WTC11 (cell line): ENCODE data around the gene LRRC30.

ENCODE experiments used
- CBFB ChIP-seq: sonication (generic); formaldehyde crosslinking; IDR thresholded peaks from 2 replicates; pipeline ENCODE4 v1.8.1; 2022; ENCODE audit warnings: mild to moderate bottlenecking, low read depth, missing genetic modification reagents
- CTCF ChIP-seq: fragments of 200-600 bp; IDR thresholded peaks from 2 replicates; pipeline ENCODE4 v1.8.0; 2022; ENCODE audit warnings: antibody characterized with exemption
- ETV6 ChIP-seq: sonication (generic); formaldehyde crosslinking; IDR thresholded peaks from 2 replicates; pipeline ENCODE4 v1.8.1; 2022; ENCODE audit warnings: mild to moderate bottlenecking, missing genetic modification reagents
- RORB ChIP-seq: fragments of 250-450 bp; sonication (Bioruptor Pico); IDR thresholded peaks from 2 replicates; pipeline ENCODE4 v1.9.0; 2021; ENCODE audit warnings: mild to moderate bottlenecking
- ZNF416 ChIP-seq: fragments of 250-450 bp; sonication (Bioruptor Pico); IDR thresholded peaks from 2 replicates; pipeline ENCODE4 v1.9.0; 2021; ENCODE audit warnings: mild to moderate bottlenecking, inconsistent platforms
- TF ChIP-seq, protein P1 (sequence below): sonication (generic); formaldehyde crosslinking; conservative IDR thresholded peaks from 2 replicates; pipeline ENCODE4 v1.8.1; 2022; ENCODE audit warnings: mild to moderate bottlenecking, missing genetic modification reagents

DNA sequence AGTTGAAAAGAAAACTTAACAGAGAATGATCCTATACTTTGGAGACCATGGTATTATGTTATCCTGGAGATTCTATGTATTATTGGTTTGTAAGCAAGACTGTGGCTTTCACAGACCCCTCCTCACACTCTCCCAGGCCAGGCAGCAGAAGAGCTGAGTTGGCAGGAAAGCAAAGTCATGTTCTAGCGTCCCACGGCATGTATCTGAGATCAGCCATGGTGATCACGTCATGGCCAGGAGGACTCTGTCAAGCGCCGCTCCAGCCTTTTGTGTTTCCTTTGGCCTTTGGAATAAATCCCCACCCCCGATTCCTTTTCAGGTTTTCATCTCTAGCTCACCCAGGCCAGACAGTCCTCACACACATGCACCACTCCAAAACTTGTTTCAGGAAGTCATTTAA, 39.1 kb downstream of the LRRC30 start:
- TF ChIP-seq ZNF416 (no peak), ETV6 (CRISPR knock-in tag) (no peak), CBFB (no peak), CTCF (no peak), RORB (CRISPR knock-in tag) (no peak)
- TF ChIP-seq, protein P1, sequence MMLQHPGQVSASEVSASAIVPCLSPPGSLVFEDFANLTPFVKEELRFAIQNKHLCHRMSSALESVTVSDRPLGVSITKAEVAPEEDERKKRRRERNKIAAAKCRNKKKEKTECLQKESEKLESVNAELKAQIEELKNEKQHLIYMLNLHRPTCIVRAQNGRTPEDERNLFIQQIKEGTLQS (CRISPR knock-in tag): no peak
